Measurements from ENCODE around the gene CD70. TPM values are rescaled to one million over a fixed set of nuclear protein-coding genes. Genes with fewer than 3 reads are reported as not detected.
"Not testable (repeated sequence)": the region's sequence is repeated elsewhere in the genome, so short reads cannot be mapped to it uniquely, and the experiment has no call there.

Gene CD70
- total RNA-seq, 3 donors from 2014 or later = 1.0 TPM; not detected in 2

- no peaks in the 10 kb centered on the region for H3K36me3 ChIP-seq (ENCODE audit: low read depth)
- H3K9me3 ChIP-seq = no peaks in the 10 kb centered on the region
- no peak overlapping the region for H3K4me3 ChIP-seq
- peaks cover 5% of the 10 kb centered on the region for H3K4me1 ChIP-seq (ENCODE audit: low read depth)
- DNase-seq = no peak
- no peak for TF ChIP-seq CTCF (IDR thresholded peaks at IDR 0.05)
- intact Hi-C loops (cut with DNase I, micrococcal nuclease) = no loop called here
- no peak for ATAC-seq
These were observed 4.9 kb downstream of the CD70 start for GRCh38 chr19:6586056-6586455.

GRCh38 chr19:6582515-6583484 lies 8.2 kb downstream of the CD70 start:
- DNase-seq; H3K4me1 ChIP-seq (ENCODE audit: low read depth); H3K4me3 ChIP-seq; H3K9me3 ChIP-seq; ATAC-seq; intact Hi-C loops (cut with DNase I, micrococcal nuclease); H3K36me3 ChIP-seq (ENCODE audit: low read depth): not testable (repeated sequence)

- ATAC-seq (peak; percentile 23), DNase-seq (no peak)
- no peak for TF ChIP-seq CTCF (IDR thresholded peaks at IDR 0.05)
- intact Hi-C loops (cut with DNase I, micrococcal nuclease) = no loop called here
- peaks cover 7% of the 10 kb centered on the region for H3K4me1 ChIP-seq (ENCODE audit: low read depth)
- H3K4me3 ChIP-seq = no peak overlapping the region
- no peaks in the 10 kb centered on the region for H3K36me3 ChIP-seq (ENCODE audit: low read depth)
- H3K9me3 ChIP-seq = no peaks in the 10 kb centered on the region
These were observed 10.6 kb downstream of the CD70 start for GRCh38 chr19:6580313-6580712.

- ATAC-seq = no peak
- intact Hi-C loops (cut with DNase I, micrococcal nuclease) = no loop called here
These were observed 11.3 kb downstream of the CD70 start for GRCh38 chr19:6579450-6580178.

GRCh38 chr19:6577476-6578125 lies 13.3 kb downstream of the CD70 start:
- intact Hi-C loops (cut with DNase I, micrococcal nuclease) = no loop called here
- peaks cover 7% of the 10 kb centered on the region for H3K4me1 ChIP-seq (ENCODE audit: low read depth)
- TF ChIP-seq CTCF (IDR thresholded peaks at IDR 0.05) = no peak
- DNase-seq = peak in 1 of 3 donors; percentile 51
- no peaks in the 10 kb centered on the region for H3K36me3 ChIP-seq (ENCODE audit: low read depth)
- H3K9me3 ChIP-seq = no peaks in the 10 kb centered on the region
- ATAC-seq = peak; percentile 89
- no peak overlapping the region for H3K4me3 ChIP-seq

More at GRCh38 chr19:6579450-6580178, 11.3 kb downstream of the CD70 start:
- Histone ChIP-seq H3K36me3 (ENCODE audit: low read depth) (no peaks in the 10 kb centered on the region), H3K9me3 (no peaks in the 10 kb centered on the region), H3K4me1 (ENCODE audit: low read depth) (peaks cover 7% of the 10 kb centered on the region), H3K4me3 (no peak overlapping the region)
- no peak for DNase-seq
- TF ChIP-seq CTCF (IDR thresholded peaks at IDR 0.05) = no peak

All from mucosa of descending colon (tissue), 3 donors.